ENCODE results near the gene AIF1.
A peak's percentile ranks its signal among the peaks of the same experiment; 100 is the strongest.

Gene AIF1

GRCh38 chr6:31621320-31621939 lies 6.4 kb downstream of the AIF1 start:
- DNase-seq: no peak

DNA sequence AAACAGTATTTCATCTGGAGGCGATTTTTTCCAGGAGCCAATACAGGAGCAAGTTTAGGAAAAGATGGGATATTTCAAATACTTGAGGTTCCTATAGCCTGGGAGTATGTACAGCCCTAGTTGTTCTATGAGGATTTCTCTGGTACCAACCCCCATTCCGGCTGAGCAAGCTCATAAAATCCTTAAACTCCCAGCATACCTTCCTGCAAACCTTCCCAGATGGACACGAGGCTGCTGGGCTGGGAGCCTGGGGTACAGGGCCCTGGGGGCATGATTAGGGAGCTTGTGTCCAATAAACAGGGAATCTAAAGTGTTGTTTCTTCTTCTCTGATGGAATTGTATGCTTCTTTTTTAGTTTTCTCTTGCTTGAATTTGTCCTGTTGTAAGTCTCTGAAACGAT lies 7.0 kb downstream of the AIF1 start:
- DNase-seq: no peak

- DNase-seq: no peak
Measured at GRCh38 chr6:31622684-31623091, 7.7 kb downstream of the AIF1 start.

DNA sequence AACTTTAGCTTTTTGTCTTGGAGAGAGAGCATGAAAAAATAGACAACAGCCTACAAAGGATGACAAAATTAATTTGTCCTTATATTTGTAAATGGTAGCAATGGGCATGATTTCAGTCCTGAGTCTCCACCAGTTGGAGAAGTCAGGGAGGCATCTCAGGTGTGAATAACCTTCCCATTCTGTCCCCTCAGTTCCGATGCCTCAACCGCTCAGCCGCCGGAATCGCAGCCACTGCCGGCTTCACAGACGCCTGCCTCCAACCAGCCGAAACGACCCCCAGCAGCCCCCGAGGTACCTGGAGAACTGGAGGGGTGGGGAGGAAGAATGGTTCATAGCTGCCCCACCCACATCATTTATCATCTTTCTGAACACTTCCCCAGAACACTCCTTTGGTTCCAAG lies 9.0 kb downstream of the AIF1 start:
- DNase-seq: no peak

DNA sequence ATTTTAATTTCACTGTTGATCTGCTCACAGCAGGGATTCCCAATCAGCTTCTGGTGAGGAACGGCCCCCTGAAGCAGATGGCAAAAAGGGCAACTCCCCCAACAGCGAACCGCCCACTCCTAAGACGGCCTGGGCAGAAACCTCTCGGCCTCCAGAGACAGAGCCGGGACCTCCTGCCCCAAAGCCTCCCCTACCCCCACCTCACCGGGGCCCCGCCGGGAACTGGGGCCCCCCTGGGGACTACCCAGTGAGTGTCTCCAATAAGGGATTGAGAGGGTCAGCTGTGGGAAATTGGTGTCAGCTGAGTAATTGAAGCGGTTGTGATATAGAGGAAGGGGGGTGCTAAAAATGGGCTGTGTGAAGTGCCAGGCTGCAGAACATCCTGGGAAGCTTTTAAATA lies 11.9 kb downstream of the AIF1 start:
- no peak for DNase-seq

- DNase-seq: no peak
Measured at GRCh38 chr6:31627690-31628287, 12.8 kb downstream of the AIF1 start.

DNA sequence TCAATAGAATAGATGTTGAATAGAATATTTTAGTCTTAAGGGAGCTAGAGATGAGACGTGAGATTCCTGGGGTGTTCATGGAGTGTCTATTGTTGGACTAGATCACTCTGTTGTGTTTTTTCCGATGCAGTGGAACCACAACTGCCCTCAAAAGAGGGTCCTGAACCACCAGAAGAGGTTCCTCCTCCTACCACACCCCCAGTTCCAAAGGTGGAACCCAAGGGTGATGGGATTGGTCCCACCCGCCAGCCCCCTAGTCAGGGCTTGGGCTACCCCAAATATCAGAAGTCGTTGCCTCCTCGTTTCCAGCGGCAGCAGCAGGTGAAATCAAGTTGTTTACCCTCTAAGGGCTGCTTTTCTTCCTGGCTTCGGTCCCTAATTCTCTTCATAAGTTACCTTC lies 14.0 kb downstream of the AIF1 start:
- no peak for DNase-seq

DNA sequence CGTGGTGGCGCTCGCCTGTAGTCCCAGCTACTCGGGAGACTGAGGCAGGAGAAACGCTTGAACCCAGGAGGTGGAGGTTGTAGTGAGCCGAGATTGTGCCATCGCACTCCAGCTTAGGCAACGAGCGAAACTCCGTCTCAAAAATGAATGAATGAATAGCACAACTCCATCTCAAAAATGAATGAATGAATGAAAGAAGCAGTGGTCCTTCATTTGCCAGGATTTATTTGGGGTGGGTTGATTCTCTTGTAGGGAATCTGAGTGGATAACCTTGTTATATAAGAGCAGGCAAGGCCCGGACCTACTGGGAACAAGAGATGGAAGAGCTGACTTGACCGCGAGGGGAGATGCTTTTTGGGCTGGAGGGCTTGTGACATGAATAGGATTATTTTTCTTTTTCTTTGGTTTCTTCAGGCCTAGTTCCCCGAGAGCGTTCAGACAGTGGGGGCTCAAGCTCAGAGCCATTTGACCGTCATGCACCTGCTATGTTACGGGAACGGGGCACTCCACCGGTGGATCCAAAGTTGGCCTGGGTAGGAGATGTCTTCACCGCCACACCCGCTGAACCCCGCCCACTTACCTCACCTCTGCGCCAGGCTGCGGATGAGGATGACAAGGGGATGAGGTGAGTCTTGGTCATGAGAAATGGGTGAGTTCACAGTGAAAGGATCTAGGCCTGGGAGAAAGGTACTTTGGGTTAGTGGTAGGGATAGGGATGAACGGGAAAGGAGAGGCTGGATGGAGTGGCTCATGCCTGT lies 15.3 kb downstream of the AIF1 start:
- no peak for DNase-seq

DNA sequence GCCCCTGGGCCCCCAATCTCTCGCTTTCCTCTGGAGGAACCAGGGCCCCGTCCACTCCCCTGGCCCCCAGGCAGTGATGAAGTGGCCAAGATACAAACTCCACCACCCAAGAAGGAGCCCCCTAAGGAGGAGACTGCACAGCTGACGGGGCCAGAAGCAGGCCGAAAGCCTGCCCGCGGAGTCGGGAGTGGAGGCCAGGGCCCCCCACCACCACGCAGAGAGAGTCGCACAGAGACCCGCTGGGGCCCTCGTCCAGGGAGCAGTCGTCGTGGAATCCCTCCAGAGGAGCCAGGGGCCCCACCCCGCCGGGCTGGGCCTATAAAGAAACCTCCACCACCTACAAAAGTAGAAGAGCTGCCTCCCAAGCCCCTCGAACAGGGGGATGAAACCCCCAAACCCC lies 16.2 kb downstream of the AIF1 start:
- DNase-seq: no peak

DNA sequence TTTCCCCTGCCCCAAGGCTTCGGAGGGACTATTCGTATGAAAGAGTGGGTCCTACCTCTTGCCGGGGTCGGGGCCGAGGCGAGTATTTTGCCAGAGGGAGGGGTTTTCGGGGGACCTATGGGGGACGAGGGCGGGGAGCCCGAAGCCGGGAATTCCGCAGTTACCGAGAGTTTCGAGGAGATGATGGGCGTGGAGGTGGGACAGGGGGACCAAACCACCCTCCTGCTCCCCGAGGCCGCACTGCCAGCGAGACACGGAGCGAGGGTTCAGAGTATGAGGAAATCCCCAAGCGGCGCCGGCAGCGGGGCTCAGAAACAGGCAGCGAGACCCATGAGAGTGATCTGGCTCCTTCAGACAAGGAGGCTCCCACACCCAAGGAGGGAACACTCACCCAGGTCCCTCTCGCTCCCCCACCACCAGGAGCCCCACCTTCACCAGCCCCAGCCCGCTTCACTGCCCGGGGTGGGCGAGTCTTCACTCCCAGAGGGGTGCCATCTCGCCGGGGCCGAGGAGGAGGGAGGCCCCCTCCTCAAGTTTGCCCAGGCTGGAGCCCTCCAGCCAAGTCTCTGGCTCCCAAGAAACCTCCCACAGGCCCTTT lies 16.7 kb downstream of the AIF1 start:
- DNase-seq: no peak

DNA sequence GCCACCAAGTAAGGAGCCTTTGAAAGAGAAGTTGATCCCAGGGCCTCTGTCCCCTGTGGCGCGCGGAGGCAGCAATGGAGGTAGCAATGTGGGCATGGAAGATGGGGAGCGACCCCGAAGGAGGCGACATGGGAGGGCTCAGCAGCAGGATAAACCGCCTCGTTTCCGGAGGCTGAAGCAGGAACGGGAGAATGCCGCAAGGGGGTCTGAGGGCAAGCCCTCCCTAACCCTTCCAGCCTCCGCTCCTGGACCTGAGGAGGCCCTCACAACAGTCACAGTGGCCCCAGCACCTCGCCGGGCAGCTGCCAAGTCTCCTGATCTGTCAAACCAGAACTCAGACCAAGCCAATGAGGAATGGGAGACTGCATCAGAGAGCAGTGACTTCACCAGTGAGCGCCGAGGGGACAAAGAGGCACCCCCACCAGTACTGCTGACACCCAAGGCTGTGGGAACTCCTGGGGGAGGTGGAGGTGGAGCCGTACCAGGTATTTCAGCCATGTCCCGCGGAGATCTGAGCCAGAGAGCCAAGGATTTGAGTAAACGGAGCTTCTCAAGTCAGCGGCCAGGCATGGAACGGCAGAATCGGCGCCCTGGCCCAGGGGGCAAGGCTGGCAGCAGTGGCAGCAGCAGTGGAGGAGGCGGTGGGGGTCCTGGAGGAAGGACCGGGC lies 17.4 kb downstream of the AIF1 start:
- DNase-seq: no peak

DNA sequence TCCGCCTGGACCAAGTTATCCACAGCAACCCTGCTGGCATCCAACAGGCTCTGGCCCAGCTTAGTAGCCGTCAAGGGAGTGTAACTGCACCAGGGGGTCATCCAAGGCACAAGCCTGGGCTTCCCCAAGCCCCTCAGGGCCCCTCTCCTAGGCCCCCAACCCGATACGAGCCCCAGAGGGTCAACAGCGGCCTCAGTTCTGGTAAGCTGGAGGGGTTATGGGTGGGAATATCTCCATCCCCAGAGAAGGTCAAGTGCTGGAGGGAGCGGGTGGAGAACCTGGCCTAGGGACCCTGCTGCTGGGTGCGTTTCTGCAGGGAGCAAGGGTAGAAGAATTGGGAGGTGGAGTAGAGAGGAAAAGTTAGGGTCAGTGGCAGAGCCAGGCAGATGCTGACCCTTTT lies 18.4 kb downstream of the AIF1 start:
- DNase-seq: no peak

GRCh38 chr6:31634131-31634530 lies 19.1 kb downstream of the AIF1 start:
- DNase-seq: no peak

- DNase-seq: no peak
Measured at GRCh38 chr6:31634969-31635575, 20.0 kb downstream of the AIF1 start.

DNA sequence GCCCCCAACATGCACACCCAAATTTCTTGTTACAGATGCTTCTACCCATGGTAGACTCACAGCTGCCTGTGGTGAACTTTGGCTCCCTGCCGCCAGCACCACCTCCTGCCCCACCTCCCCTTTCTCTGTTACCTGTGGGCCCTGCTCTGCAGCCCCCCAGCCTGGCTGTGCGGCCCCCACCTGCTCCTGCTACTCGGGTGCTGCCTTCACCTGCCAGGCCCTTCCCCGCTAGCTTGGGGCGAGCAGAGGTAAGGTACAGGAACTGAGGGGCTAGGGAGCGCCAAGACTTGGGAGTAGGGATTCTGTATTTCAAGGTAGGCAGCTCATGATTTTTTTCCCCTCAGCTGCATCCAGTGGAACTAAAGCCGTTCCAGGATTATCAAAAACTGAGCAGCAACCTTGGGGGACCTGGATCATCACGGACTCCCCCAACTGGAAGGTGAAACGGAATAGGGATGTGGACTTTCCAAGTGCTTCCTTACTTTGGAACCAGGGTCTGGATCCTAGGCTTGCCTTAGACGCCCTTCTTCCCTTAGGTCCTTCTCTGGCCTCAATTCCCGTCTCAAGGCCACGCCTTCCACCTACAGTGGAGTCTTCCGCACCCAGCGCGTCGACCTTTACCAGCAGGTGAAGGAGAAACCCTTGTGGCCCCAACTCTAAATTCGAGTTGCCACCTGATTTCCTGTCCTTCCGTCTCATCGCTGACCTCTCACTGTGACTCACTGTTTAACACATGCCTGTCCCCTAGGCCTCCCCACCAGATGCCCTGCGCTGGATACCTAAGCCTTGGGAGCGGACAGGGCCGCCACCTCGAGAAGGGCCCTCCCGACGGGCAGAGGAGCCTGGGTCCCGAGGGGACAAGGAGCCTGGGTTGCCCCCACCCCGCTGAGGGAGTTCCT lies 21.9 kb downstream of the AIF1 start:
- no peak for DNase-seq

DNA sequence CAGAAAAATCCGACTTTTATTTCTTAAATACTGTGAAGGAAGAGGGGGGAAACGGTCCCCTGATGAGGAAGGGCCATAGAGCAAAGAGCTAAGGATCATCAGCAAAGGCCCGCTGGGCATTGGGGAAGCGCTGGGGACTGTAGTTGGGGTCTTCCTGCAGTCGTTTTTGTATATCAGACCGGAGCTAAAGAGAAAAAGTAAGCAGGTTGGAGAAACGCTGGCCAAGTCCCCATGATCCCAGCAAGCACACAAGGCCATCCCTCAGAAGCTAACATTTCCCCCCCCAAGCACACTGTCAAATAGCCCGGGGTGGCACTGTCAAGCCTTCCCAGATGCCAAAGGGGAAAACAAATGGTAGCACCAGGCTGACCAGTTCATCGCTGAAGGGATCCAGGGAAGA lies 24.0 kb downstream of the AIF1 start:
- DNase-seq: no peak

DNA sequence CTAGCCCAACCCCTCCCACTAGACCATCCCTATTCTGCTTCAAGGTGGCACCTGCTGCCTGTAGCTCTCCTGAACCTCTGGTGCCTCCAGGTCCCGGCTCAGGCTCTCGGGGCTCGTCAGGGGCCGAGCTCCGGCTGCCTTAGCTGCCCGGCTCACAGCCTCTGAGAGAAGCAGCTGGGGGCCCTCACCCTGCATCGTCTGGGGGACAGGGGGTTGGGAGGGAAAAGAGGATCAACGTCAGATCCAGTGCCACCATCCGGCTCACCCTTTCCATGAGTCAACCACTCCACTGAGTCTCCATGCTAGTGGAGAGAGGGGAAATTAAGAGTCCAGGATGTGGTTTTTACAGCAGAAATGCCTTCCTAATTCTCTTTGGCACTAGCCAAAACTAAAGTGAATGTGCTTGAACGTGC lies 24.4 kb downstream of the AIF1 start:
- peak; percentile 49 for DNase-seq

- DNase-seq: no peak
Measured at GRCh38 chr6:31640612-31641011, 25.6 kb downstream of the AIF1 start.

DNA sequence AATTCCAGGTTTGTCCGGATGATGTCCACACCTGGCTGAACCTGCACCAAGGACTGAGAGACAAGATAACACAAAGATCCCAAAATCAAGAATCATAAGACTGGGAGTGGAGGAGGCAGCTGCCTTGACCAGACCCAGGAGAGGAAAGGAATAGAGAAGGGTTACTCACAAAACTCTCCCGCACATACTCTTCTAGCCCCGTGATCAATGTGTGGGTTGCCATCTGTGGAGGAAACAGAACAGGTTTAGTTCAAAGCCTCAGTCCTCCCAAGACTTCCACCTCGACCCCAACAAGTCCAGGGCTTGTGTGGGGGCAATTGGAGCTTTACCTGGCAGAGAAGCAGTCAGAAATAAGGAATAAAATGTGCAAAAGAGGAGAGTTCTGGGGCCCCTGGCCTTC lies 26.3 kb downstream of the AIF1 start:
- DNase-seq: no peak

- DNase-seq: no peak
Measured at GRCh38 chr6:31642798-31643570, 27.9 kb downstream of the AIF1 start.

DNA sequence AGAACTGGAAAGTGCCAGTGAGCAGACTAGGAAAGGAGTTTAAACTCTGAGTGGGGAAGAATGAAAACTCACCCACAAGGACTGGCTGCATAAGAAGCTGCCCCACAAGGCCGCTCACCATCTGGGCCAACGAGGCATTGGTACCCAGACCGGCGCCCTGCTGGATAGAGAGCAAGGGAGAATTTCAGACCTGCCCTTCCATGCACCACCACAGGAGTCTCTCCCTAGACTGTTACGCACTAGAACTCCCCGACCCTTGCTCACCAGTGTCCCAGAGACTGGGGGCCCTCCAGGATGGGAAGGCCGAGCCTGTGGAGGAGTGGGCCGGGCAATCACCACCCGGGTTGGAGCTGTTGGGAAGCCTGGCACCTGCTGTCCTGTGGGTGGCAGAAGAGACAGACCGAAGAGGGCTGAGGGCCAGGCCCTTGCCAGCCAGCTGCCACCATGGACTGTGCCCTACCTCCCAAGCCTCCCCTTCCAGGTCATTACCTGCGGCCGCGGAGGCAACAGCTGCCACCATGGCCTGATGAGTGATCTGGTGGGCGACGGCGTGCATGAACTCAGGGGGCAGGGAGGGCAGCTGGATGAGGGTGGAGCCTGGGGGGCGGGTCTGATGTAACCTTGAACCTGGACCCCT lies 28.9 kb downstream of the AIF1 start:
- no peak for DNase-seq

Measured in activated CD4-positive, alpha-beta T cell treated with anti-CD3 and anti-CD28 coated beads for 48 hours (primary cell).